Gastroesophageal sphincter (tissue), 3 donors: ENCODE results near the gene MAML3.

Experiments used
- CTCF ChIP-seq, 4 experiments: fragments of 200-600 bp in 2 of 4; fragments of 450-650 bp in 2 of 4; sonication (generic) in 1 of 4; IDR thresholded peaks; one replicate each; pipeline ENCODE4 v1.5.1; 2017 to 2019; ENCODE audit warnings: antibody characterized with exemption in 4 of 4, mild to moderate bottlenecking in 2 of 4, moderate library complexity in 2 of 4
- EP300 ChIP-seq: sonication (generic); formaldehyde crosslinking; IDR thresholded peaks from one replicate; pipeline ENCODE4 v1.6.1; 2017; ENCODE audit warnings: antibody characterized with exemption, mild to moderate bottlenecking
- POLR2A ChIP-seq, 2 donors: fragments of 450-650 bp; IDR thresholded peaks; one replicate each; pipeline ENCODE4 v1.6.1; 2017; ENCODE audit warnings: antibody characterized with exemption in 2 of 2, mild to moderate bottlenecking in 2 of 2, moderate library complexity in 1 of 2

- TF ChIP-seq CTCF (IDR thresholded peaks at IDR 0.05) (no peak), EP300 (no peak), POLR2A (IDR thresholded peaks at IDR 0.05) (no peak)
These were observed 187.6 kb downstream of the MAML3 start for GRCh38 chr4:139966383-139966782.
